SU-DHL-6 (cell line): ENCODE results near the gene GAB4.
"Not testable (repeated sequence)": the region's sequence is repeated elsewhere in the genome, so short reads cannot be mapped to it uniquely, and the experiment has no call there.

Source experiments
- H2AFZ ChIP-seq: fragments of 200-600 bp; sonication (generic); 2 replicates; pipeline ENCODE4 v1.6.1; 2014; ENCODE audit warnings: low read depth, mild to moderate bottlenecking, moderate library complexity, mixed read lengths, antibody characterized with exemption, low read length; ENCODE audit not compliant: severe bottlenecking
- H3F3A ChIP-seq: fragments of 200-600 bp; shearing (Covaris generic); 2 replicates; pipeline ENCODE4 v1.6.0; 2016; ENCODE audit warnings: antibody characterized with exemption, mild to moderate bottlenecking; ENCODE audit not compliant: insufficient read depth
- H3K27ac ChIP-seq: fragments of 200-600 bp; sonication (generic); 2 replicates; pipeline ENCODE4 v1.5.1; 2016; ENCODE audit warnings: low read depth, mild to moderate bottlenecking, low read length, moderate library complexity, mixed read lengths
- H3K27me3 ChIP-seq: fragments of 200-600 bp; sonication (generic), shearing (Covaris generic); 2 replicates; pipeline ENCODE4 v1.6.0; 2014; ENCODE audit warnings: mild to moderate bottlenecking, low read length
- H3K36me3 ChIP-seq: fragments of 200-600 bp; sonication (generic); 2 replicates; pipeline ENCODE4 v1.6.1; 2014; ENCODE audit warnings: mild to moderate bottlenecking, low read length, mixed read lengths
- H3K4me2 ChIP-seq: fragments of 300-600, 200-600 bp; shearing (Covaris generic), sonication (generic); 2 replicates; pipeline ENCODE4 v1.6.0; 2014; ENCODE audit warnings: low read length, low read depth, mild to moderate bottlenecking; ENCODE audit not compliant: poor library complexity, severe bottlenecking
- H3K4me3 ChIP-seq: fragments of 200-600 bp; sonication (generic); 2 replicates; pipeline ENCODE4 v1.5.1; 2014; ENCODE audit warnings: antibody characterized with exemption, low read length, mild to moderate bottlenecking, mixed read lengths; ENCODE audit not compliant: insufficient read depth, poor library complexity, severe bottlenecking
- H3K79me2 ChIP-seq: fragments of 200-600 bp; sonication (generic); 2 replicates; pipeline ENCODE4 v1.6.1; 2014; ENCODE audit warnings: mild to moderate bottlenecking, low read length, moderate library complexity; ENCODE audit not compliant: insufficient read depth
- H3K9ac ChIP-seq: fragments of 200-600 bp; sonication (generic); 2 replicates; pipeline ENCODE4 v1.7.0; 2014; ENCODE audit warnings: mild to moderate bottlenecking, low read length
- H3K9me2 ChIP-seq: fragments of 200-600 bp; sonication (generic); replicated peaks from 2 replicates; pipeline ENCODE4 v1.6.1; 2014; ENCODE audit warnings: low read length; ENCODE audit not compliant: insufficient read depth
- H3K9me3 ChIP-seq: fragments of 200-600 bp; sonication (generic); 2 replicates; pipeline ENCODE4 v1.6.1; 2014; ENCODE audit warnings: low read length, mixed read lengths; ENCODE audit not compliant: insufficient read depth
- H4K20me1 ChIP-seq: fragments of 200-600 bp; sonication (generic); 2 replicates; pipeline ENCODE4 v1.6.1; 2014; ENCODE audit warnings: low read depth, mild to moderate bottlenecking, antibody characterized with exemption, low read length, moderate library complexity, mixed read lengths
- EZH2phosphoT487 ChIP-seq: fragments of 200-600 bp; sonication (generic), shearing (Covaris generic); conservative IDR thresholded peaks from 2 replicates; pipeline ENCODE4 v1.6.1; 2018; ENCODE audit warnings: mild to moderate bottlenecking, antibody characterized with exemption, low read length, moderate library complexity, mixed read lengths
- TF ChIP-seq, protein P1 (sequence below): fragments of 200-600 bp; sonication (generic); IDR thresholded peaks from one replicate; pipeline ENCODE4 v1.5.1; 2017; ENCODE audit warnings: antibody characterized with exemption, mild to moderate bottlenecking, low read length, moderate library complexity; ENCODE audit not compliant: insufficient read depth, poor library complexity, severe bottlenecking

Gene GAB4

DNA sequence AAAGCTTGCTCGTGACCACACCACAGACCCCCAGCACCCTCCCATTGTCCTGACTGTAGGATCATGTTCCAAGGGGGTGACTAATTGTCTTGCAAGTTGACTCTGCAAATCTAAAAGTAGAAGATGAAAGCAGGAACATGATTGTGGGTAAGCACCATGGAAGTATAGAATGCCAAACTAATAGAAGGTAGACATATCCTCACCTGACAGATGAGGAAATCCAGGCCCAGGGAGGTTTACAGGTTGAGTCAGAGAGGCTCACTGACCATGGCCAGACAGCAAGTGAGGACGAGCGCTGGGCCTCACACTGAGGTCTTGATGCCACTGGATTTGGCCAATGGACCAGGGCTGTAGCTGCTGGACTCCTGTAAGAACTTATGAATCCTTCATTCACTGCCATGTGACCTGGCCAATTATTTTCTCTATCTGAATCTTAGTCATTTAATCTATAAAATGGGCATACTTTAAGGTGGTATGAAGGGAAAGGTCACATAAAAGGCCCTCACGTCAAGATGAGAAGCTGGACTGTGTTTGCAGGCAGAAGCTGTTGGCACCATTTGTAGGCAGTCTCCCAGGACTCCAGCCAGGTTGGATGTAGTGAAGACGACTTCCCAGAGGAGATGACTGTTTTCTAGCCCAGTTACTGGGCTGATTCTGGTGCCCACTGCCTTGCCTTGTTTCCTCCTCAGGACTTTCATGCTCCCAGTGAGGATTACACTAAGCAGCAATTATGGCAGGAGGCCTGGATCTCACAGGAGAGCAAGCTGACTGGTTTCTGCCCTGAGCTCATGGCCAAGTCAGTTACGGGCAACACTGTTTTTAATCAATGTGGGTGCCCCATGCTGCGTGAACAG, 54.6 kb downstream of the GAB4 start:
- H3K9ac ChIP-seq, result no peak overlapping the region
- no peak overlapping the region for H2AFZ ChIP-seq
- H3F3A ChIP-seq, result no peaks in the 10 kb centered on the region
- no peaks in the 10 kb centered on the region for H3K9me2 ChIP-seq
- H3K4me3 ChIP-seq, result no peak overlapping the region
- H3K4me2 ChIP-seq, result no peak overlapping the region
- TF ChIP-seq, protein P1, sequence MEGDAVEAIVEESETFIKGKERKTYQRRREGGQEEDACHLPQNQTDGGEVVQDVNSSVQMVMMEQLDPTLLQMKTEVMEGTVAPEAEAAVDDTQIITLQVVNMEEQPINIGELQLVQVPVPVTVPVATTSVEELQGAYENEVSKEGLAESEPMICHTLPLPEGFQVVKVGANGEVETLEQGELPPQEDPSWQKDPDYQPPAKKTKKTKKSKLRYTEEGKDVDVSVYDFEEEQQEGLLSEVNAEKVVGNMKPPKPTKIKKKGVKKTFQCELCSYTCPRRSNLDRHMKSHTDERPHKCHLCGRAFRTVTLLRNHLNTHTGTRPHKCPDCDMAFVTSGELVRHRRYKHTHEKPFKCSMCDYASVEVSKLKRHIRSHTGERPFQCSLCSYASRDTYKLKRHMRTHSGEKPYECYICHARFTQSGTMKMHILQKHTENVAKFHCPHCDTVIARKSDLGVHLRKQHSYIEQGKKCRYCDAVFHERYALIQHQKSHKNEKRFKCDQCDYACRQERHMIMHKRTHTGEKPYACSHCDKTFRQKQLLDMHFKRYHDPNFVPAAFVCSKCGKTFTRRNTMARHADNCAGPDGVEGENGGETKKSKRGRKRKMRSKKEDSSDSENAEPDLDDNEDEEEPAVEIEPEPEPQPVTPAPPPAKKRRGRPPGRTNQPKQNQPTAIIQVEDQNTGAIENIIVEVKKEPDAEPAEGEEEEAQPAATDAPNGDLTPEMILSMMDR, result no peak
- TF ChIP-seq EZH2phosphoT487, result no peak
- H3K27ac ChIP-seq, result no peak overlapping the region
- no peaks in the 10 kb centered on the region for H3K79me2 ChIP-seq
- H3K36me3 ChIP-seq, result no peaks in the 10 kb centered on the region
- H3K9me3 ChIP-seq, result no peaks in the 10 kb centered on the region
- H3K27me3 ChIP-seq, result no peaks in the 10 kb centered on the region
- H4K20me1 ChIP-seq, result no peaks in the 10 kb centered on the region

DNA sequence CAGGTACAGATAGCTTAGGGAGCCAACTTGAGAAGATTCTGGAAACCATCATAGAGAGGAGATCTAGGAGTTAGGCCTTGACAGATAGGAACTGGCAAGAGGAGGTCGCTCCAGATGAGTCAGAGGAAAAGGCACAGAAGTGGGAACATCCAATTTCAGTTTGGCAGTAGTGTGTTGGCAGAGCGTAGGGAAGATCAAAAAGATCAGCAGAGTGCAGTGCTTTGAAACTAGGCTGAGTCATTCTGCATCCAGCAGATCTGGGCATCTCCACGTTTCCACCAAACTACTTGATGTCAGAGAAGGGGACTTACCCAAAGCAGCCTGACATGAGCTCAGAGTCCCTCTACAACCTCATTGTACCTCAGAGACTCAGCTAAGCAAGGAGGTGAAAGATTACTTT, 58.5 kb downstream of the GAB4 start:
- no peaks in the 10 kb centered on the region for H3K9me2 ChIP-seq
- H3K36me3 ChIP-seq, result no peaks in the 10 kb centered on the region
- H3F3A ChIP-seq, result no peaks in the 10 kb centered on the region
- H4K20me1 ChIP-seq, result no peaks in the 10 kb centered on the region
- H3K4me2 ChIP-seq, result no peak overlapping the region
- no peak overlapping the region for H2AFZ ChIP-seq
- no peak overlapping the region for H3K27ac ChIP-seq
- H3K9me3 ChIP-seq, result no peaks in the 10 kb centered on the region
- TF ChIP-seq, protein P1, result no peak
- no peak for TF ChIP-seq EZH2phosphoT487
- H3K9ac ChIP-seq, result no peak overlapping the region
- no peak overlapping the region for H3K4me3 ChIP-seq
- no peaks in the 10 kb centered on the region for H3K27me3 ChIP-seq
- no peaks in the 10 kb centered on the region for H3K79me2 ChIP-seq

DNA sequence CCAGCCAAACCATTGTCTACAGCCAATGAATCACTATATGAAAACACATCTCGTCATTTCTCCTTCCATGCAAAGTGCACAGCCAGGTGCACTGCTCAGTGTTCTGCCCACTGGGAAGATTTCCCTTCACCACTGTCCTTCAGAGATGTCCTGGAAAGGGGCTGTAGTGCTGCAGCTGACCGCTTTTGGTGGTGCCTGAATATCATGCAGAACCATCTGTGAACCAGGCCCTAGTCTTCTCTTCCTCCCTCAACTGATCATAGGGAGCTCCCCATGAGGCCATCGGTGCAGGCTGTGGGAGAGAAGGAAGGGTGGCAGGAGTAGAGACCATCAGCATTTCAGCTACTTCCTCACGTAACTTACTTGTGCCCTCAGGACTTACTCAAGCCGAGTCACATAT, 70.2 kb downstream of the GAB4 start:
- Histone ChIP-seq H3K27ac (no peak overlapping the region), H3K9me3 (no peaks in the 10 kb centered on the region), H4K20me1 (no peaks in the 10 kb centered on the region), H3K79me2 (no peaks in the 10 kb centered on the region), H2AFZ (no peak overlapping the region), H3F3A (no peaks in the 10 kb centered on the region), H3K9ac (no peak overlapping the region), H3K4me3 (no peak overlapping the region), H3K27me3 (no peaks in the 10 kb centered on the region), H3K36me3 (no peaks in the 10 kb centered on the region), H3K4me2 (no peak overlapping the region), H3K9me2 (no peaks in the 10 kb centered on the region)
- TF ChIP-seq, protein P1, result no peak
- no peak for TF ChIP-seq EZH2phosphoT487

DNA sequence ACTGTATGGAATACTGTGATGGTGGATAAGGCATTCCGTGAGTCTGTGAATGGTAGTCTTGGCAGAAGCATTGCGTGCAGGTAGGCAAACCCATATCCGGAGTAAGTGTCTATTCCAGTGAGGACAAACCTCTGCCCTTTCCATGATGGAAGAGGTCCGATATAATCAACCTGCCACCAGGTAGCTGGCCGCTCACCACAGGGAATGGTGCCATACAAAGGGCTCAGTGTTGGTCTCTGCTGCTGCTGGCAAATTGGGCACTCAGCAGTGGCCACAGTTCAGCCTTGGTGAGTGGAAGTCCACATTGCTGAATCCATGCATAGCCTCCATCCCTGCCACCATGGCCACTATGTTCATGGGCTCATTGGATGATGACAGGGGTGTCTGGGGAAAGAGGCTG, 70.8 kb downstream of the GAB4 start:
- not testable (repeated sequence) for H3K27ac ChIP-seq, H3K4me2 ChIP-seq, H3K4me3 ChIP-seq, H3K36me3 ChIP-seq, H4K20me1 ChIP-seq, H3K9ac ChIP-seq, H3K9me3 ChIP-seq, H3K9me2 ChIP-seq, H2AFZ ChIP-seq, H3K79me2 ChIP-seq, H3K27me3 ChIP-seq, H3F3A ChIP-seq
